OCI-LY7 (cell line): ENCODE measurements around the gene SEMA3D. TPM values are rescaled to one million over a fixed set of nuclear protein-coding genes. Genes with fewer than 3 reads are reported as not detected.

Source experiments
- BruUV-seq: library from RNA; stranded (reverse); fragments of 400-500 nt; replicated peaks from 2 replicates; lab custom pipeline; 2021; lab: Mats Ljungman, UMichigan
- CTCF ChIA-PET: fragments of 300-600 bp; sonication (Branson Sonifier 250); formaldehyde crosslinking; loops from one replicate; lab custom pipeline; 2022; ENCODE audit warnings: antibody characterized with exemption; ENCODE audit not compliant: unreplicated experiment; lab: Charles Lee
- POLR2A ChIA-PET: fragments of 300-600 bp; sonication (Branson Sonifier 250); formaldehyde crosslinking; loops from one replicate; lab custom pipeline; 2022; ENCODE audit warnings: antibody characterized with exemption; lab: Charles Lee
- DNase-seq: peaks from one replicate; pipeline ENCODE4 v3.0.0-alpha.2; 2015; ENCODE audit warnings: low spot score
- H2AFZ ChIP-seq: fragments of 200-600 bp; sonication (generic), shearing (Covaris generic); 2 replicates; pipeline ENCODE4 v1.6.1; 2014; ENCODE audit warnings: mild to moderate bottlenecking, antibody characterized with exemption, low read length, moderate library complexity
- H3K27ac ChIP-seq: fragments of 200-600 bp; sonication (generic); 2 replicates; pipeline ENCODE4 v1.5.1; 2014; ENCODE audit warnings: mixed run types, low read depth, mild to moderate bottlenecking, moderate library complexity, low read length, inconsistent platforms; ENCODE audit not compliant: poor library complexity, severe bottlenecking
- H3K36me3 ChIP-seq: fragments of 200-600 bp; sonication (generic); 2 replicates; pipeline ENCODE4 v1.6.1; 2014; ENCODE audit warnings: mild to moderate bottlenecking, antibody characterized with exemption, low read length, moderate library complexity, mixed read lengths; ENCODE audit not compliant: insufficient read depth
- H3K4me1 ChIP-seq: fragments of 200-600 bp; sonication (generic); 2 replicates; pipeline ENCODE4 v1.5.1; 2014; ENCODE audit warnings: mild to moderate bottlenecking, low read length; ENCODE audit not compliant: insufficient read depth, poor library complexity, severe bottlenecking
- H3K4me2 ChIP-seq: fragments of 200-600 bp; sonication (generic); 2 replicates; pipeline ENCODE4 v1.6.1; 2014; ENCODE audit warnings: mild to moderate bottlenecking, low read length
- H3K4me3 ChIP-seq: fragments of 200-600 bp; sonication (generic); 2 replicates; pipeline ENCODE4 v1.5.1; 2014; ENCODE audit warnings: mild to moderate bottlenecking, low read depth, low read length; ENCODE audit not compliant: poor library complexity, severe bottlenecking
- H3K79me2 ChIP-seq: fragments of 200-600 bp; sonication (generic); 2 replicates; pipeline ENCODE4 v1.6.1; 2016; ENCODE audit warnings: low read depth, mild to moderate bottlenecking, low read length, moderate library complexity, mixed read lengths; ENCODE audit not compliant: insufficient read depth
- H3K9me2 ChIP-seq: fragments of 200-600 bp; sonication (generic); 2 replicates; pipeline ENCODE4 v1.6.1; 2016; ENCODE audit warnings: mild to moderate bottlenecking, low read length, mixed read lengths; ENCODE audit not compliant: insufficient read depth
- H3K9me3 ChIP-seq: fragments of 200-600 bp; sonication (generic); 2 replicates; pipeline ENCODE4 v1.6.1; 2014; ENCODE audit warnings: mild to moderate bottlenecking, mixed run types, low read length, mixed read lengths
- H4K20me1 ChIP-seq: fragments of 200-600 bp; sonication (generic); 2 replicates; pipeline ENCODE4 v1.6.1; 2014; ENCODE audit warnings: mild to moderate bottlenecking, antibody characterized with exemption, low read length, moderate library complexity, mixed read lengths; ENCODE audit not compliant: insufficient read depth
- CTCF ChIP-seq: fragments of 200-600 bp; sonication (generic); conservative IDR thresholded peaks from 2 replicates; pipeline ENCODE4 v1.5.1; 2014; ENCODE audit warnings: mild to moderate bottlenecking, antibody characterized with exemption, low read length, moderate library complexity, mixed read lengths
- EZH2phosphoT487 ChIP-seq: fragments of 200-600 bp; sonication (generic); IDR thresholded peaks from 2 replicates; pipeline ENCODE4 v1.6.1; 2018; ENCODE audit warnings: low read depth, borderline replicate concordance, mild to moderate bottlenecking, mixed run types, antibody characterized with exemption, low read length, moderate library complexity, mixed read lengths
- intact Hi-C: fragments of 100-400 bp; cut with micrococcal nuclease; formaldehyde crosslinking; loops from one replicate; pipeline ENCODE4 v1.10.0; 2022; ENCODE audit not compliant: unreplicated experiment
- total RNA-seq, 2 experiments: library from RNA; depleted of rRNA in 1 of 2; stranded (reverse); fragments of >200 nt in 1 of 2; shearing (Covaris generic) in 1 of 2; gene quantifications; 2 replicates each; pipeline ENCODE4 v1.2.3, GENCODE V29; 2014 to 2022

Gene SEMA3D
- total RNA-seq, 2 experiments from 2014 or later, result not detected

- H3K4me2 ChIP-seq, result no peak overlapping the region
- H4K20me1 ChIP-seq, result no peaks in the 10 kb centered on the region
- no peaks in the 10 kb centered on the region for H3K9me3 ChIP-seq
- H3K4me1 ChIP-seq, result no peaks in the 10 kb centered on the region
- H3K79me2 ChIP-seq, result no peaks in the 10 kb centered on the region
- no peak overlapping the region for H2AFZ ChIP-seq
- H3K36me3 ChIP-seq, result no peaks in the 10 kb centered on the region
- intact Hi-C loops, result no loop called here
- POLR2A ChIA-PET, result no interaction called here
- H3K9me2 ChIP-seq, result no peaks in the 10 kb centered on the region
- no TSS peak for BruUV-seq
- TF ChIP-seq EZH2phosphoT487, result no peak
- TF ChIP-seq CTCF, result no peak
- H3K4me3 ChIP-seq, result no peak overlapping the region
- CTCF ChIA-PET, result no interaction called here
- DNase-seq, result no peak
- H3K27ac ChIP-seq, result no peak overlapping the region
Measured at GRCh38 chr7:85186083-85186520, 754 bp downstream of the SEMA3D start.

GRCh38 chr7:85185424-85186082 lies 1.3 kb downstream of the SEMA3D start:
- POLR2A ChIA-PET, result interaction anchor here (0.5 to 0.6 kb wide), 2 partner anchors 197 to 378 kb away, joined by 3 read pairs; no protein-coding TSS in a partner anchor
- Histone ChIP-seq H3K27ac (no peak overlapping the region), H3K36me3 (no peaks in the 10 kb centered on the region), H3K4me3 (no peak overlapping the region), H3K4me2 (no peak overlapping the region), H3K79me2 (no peaks in the 10 kb centered on the region), H2AFZ (no peak overlapping the region), H3K9me3 (no peaks in the 10 kb centered on the region), H3K9me2 (no peaks in the 10 kb centered on the region), H4K20me1 (no peaks in the 10 kb centered on the region), H3K4me1 (no peaks in the 10 kb centered on the region)
- no peak for DNase-seq
- BruUV-seq, result no TSS peak
- CTCF ChIA-PET, result interaction anchor here (0.7 kb wide), 1 partner anchor 168 kb away, joined by 4 read pairs; no protein-coding TSS in a partner anchor
- TF ChIP-seq CTCF (no peak), EZH2phosphoT487 (no peak)
- intact Hi-C loops, result no loop called here
